HG03045 (cell line): Measurements from ENCODE around the gene CAMK2A.

Experiments
- ATAC-seq: cut with Tn5 transposase; IDR thresholded peaks from one replicate; pipeline ENCODE4 v1.9.1; 2021; ENCODE audit warnings: mild to moderate bottlenecking, moderate library complexity; ENCODE audit not compliant: unreplicated experiment

Gene CAMK2A

DNA sequence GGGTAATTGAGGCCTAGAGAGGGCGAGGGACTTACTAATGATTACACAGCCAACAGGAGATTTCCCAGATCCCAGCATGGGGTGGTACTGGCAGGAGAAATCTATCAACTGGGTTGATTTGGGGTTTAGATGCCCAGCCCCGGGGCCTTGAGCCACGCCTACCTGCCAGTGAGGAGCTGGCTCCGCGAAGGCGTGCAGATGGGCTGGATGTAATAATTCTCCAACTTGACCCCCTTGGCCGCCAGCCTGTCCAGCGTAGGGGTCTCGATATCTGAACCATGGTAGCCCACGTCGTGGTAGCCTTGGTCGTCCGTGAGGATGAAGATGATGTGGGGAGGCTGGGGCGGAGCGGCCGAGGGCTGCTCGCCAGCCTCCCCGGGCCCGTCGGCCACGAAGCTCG lies 12.3 kb upstream of the CAMK2A start:
- ATAC-seq = no peak

DNA sequence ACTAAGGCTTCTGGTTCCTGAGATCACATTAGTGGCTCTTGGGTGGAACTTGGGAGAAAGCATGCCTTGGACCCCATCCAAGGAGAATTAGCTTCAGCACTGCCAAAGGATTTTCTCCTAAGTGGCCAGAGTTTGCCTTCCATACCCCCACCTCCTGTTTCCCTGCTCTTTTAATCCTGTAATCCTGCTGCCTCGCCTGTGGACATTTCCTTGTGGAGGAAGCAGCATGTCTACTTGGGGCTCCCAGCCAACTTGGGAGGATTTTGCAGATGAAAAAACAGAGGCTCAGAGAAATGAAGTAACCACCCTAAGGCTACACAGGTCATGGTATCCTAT lies 11.6 kb upstream of the CAMK2A start:
- no peak for ATAC-seq

DNA sequence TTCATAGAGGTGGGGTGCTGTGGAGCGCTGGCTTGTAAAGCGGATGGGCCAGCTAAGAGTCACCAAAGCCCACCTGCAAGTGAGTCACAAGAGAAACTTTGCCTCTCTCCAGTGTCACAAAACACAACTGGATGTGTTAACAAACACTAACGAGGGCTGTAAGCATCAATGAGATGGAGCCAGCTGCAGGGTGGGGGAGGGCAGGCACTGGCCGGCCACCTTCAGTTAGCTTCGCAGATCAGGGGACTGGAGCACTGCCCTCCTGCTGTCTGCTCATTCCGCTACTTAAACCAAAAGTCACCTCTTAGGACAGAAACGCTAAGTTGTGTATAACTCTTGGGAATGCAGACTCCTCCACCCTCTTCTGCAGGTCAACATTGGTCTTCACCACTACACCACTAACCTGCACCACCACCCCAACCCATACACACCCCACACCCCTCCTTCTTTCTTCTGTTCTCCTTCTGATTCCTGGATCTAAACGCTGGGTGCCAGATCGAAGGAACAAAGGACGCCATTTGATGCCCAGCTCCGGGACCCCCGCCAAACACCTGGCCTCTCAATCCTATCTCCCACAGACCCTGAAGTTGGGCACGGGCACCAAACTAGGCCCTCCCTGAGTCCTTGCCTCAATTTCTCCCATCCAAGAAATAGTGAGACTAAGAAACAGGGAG lies 11.1 kb upstream of the CAMK2A start:
- ATAC-seq = no peak

DNA sequence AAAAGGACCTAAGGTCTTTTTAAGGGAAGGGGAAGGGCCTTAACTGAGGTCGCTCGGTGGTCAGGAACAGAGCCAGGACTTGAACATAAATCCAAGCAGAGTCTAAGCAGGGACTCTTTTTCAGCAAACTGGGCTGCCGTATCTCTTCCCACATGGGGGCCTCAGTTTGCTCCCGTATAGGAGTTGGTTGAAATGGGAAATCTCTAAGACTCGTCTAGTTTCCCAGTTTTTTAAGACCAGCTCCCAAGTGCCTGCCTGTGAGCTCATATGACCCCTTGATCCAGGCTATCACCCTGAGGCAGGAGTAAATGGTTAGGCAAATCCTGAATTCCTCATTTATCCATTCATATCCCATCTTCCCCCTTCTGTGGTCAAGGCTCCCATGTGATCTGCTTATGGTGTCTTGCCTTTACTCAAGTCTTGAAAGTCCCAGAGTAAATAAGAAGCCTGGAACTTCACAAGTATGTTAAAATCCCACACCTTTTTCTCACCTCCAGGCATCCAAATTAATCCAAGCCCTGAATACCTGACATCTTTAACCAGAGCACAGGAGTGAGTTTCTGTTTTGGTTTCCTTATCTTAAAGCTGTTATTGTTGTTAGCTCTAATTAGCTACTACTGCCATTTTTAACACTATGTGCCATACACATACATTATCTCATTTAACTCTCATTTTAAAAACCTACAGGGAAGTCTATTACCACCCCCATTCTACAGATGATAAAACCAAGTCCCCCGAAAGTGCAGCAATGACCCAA lies 10.2 kb upstream of the CAMK2A start:
- ATAC-seq = no peak

DNA sequence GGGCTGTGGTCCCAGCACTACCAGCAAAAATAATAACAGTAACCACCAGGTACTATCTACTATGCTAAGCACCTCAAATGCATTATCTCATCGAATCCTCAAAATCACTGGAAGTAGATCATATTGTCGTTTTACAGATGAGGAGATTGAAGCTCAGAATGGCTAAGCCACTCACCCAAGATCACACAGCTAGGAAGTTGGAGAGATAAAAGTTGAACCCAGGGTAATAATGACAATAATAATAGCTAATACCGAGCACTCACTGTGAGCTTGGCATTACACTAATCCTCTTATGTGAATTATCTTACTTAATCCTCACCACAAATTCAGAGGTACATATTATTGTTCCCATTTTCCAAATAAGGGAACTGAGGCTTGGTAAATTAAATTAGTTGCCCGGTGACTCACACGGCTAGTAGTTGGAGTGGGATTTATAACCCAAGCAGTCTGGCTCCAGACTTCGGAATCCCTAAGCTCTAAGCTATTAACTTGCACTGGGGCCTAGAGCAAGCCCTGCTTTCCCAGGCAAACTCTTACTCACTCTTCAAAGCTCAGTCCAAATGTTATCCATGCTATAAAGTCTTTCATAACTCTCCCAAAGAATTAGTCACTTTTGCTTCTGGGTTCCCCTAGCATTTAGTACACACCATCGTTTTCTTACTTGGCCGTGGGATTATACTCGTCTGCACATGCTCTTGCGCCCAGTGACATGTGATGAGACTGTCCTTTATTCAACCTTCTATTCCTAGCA lies 9.3 kb upstream of the CAMK2A start:
- no peak for ATAC-seq

DNA sequence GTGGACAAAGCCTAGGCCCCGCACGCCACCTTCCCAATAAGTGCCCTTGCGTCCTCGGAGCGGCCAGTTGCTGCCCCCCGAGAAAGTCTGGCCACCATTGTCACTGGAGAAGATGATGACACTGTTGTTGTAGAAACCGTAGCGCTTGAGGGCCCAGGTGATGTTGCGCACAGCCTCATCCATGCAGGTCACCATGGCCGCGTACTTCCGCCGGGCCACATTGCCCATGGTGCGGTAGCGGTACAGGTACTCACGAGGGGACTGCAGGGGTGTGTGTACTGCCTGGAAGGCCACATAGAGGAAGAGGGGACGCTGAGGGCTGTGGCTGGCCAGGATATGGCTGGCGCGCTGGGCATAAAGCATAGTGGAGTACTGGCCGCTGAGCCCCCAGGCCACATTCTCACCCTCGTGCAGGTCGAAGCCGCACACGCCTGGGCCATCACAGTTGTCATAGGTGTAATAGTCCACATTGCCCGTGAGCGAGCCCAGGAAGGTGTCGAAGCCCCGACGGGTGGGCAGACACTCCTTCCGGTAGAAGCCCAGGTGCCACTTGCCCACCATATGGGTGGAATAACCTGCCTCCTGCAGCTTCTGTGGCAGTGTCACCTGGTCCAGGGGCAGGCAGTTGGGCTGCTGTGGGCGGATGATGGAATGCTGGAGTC lies 8.5 kb upstream of the CAMK2A start:
- ATAC-seq = no peak

DNA sequence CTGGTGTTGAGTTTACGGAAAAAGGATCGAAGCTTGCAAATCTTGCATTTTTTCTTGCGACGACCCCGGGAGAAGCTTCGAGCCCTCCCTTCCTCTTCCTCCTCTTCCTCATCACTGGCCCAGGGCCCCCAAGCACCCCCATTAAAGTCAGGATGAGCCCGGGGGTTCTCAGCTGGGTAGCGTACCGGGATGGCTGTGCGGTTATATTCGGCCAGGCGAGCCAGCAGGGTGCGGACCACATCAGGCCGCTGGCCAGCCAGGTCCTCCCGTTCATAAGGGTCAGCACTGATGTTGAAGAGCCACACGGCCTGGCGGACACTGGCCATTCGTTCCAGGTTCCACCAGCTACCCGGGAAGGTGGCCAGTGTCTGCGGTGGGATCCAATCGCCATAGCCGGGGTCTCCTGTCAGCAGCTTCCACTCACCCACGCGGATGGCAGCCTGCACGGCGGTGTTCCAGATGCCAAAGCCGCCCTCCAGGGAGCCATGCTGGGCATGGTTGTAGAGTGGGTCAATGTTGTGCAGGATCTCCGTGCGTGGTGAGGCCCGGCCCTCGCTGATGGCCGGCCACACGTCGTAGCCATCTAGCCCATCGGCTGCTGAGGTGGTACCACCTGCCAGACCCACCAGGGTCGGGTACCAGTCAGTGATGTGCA lies 7.8 kb upstream of the CAMK2A start:
- ATAC-seq = no peak

DNA sequence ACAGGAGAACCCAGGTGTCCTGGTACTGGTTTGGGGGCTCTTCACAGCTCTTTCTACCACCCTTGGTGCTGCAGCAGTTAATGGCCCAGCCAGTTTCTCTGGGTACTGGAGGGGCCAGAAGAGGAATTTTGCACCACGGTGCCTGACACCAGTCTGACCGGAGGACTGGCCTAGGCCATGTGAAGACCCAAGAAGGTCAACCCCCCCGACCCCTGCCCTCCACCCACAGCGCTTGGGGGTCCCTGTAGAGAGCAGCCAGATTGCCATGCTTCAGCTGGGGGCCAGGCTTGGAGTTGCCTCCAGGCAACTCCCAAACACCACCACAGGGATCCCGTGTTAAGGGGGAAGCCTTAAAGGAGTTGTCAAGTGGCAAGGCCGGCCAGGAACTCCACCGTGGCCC lies 6.9 kb upstream of the CAMK2A start:
- ATAC-seq = no peak

DNA sequence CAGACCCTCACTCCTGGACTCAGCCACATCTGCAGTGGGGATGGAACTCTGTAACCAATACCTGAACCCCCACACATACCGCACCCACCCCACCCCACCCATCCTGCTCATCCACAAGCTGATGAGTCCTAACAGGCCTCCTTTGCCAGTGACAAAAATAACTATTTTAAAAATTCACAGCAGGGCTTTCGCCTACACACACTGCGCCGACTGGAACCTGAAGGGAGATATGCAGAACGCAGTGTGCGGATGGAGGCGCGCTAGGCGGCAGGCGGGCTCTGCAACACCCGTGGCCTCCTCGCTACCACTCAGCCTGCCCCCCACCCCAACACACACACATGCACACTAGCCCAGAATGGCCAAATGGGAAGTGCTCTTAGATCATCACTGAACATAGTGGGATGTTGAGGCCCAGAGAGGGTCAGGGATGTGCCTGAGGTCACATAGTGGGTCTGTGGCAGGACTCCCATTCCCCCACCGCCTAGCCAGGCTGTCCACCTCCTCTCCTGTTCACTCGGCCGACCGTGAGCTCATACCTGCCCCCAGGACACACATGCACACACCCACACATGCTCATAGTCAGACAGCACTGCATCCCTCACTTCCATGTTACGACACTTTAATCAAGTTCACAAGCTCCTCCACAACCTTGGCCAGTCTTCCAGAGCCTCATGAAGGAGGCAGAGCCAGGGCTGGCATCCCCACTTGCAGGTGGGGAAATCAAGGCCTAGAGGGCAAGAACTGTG lies 6.3 kb upstream of the CAMK2A start:
- no peak for ATAC-seq

DNA sequence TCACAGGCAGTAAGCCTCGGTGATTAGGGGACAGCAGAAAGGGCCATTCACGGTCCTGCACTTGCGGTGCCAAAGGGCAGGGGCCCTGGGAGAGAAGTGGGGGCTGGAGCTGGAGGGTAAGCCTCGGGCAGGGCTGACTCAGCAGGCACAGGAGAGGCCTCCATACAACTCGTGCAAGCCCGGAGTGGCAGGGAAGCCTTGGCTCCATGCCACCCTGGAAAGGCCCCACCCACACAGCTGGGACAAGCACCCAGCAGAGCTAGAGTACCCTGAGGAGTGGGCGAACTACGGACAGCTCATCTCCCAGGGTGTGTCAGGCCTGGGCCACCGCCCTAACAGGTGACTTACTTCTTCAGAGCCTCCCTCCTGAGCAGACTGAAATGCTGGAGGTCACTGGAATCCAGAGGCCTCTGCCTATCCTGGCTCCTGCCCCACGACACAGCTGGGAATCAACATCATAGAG lies 5.6 kb upstream of the CAMK2A start:
- no peak for ATAC-seq

DNA sequence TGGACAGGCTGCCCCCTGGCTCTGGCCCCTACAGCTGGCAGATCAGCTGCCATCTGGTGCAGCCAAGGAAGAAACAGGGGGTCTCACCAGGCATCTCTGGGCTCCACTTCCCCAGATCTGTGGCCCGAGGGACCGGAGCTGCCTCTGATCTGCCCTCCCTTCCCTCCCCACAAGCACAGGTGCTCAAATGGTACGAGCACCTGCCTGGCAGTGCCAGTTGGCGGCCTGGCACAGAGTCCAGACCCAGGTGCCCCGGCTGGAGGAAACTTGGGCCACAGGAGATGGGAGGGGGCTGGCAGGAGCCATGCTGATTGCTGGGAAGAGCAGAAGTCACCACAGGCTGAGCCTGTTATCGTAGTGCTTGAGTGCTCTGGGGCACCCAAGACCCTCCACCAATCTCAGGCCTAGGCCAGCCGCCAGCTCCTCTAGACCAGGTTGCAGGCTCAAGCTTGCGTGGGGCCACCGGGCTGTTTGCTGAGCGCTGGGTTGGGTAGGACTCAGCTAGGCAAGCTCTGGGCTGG lies 5.0 kb upstream of the CAMK2A start:
- ATAC-seq = no peak

DNA sequence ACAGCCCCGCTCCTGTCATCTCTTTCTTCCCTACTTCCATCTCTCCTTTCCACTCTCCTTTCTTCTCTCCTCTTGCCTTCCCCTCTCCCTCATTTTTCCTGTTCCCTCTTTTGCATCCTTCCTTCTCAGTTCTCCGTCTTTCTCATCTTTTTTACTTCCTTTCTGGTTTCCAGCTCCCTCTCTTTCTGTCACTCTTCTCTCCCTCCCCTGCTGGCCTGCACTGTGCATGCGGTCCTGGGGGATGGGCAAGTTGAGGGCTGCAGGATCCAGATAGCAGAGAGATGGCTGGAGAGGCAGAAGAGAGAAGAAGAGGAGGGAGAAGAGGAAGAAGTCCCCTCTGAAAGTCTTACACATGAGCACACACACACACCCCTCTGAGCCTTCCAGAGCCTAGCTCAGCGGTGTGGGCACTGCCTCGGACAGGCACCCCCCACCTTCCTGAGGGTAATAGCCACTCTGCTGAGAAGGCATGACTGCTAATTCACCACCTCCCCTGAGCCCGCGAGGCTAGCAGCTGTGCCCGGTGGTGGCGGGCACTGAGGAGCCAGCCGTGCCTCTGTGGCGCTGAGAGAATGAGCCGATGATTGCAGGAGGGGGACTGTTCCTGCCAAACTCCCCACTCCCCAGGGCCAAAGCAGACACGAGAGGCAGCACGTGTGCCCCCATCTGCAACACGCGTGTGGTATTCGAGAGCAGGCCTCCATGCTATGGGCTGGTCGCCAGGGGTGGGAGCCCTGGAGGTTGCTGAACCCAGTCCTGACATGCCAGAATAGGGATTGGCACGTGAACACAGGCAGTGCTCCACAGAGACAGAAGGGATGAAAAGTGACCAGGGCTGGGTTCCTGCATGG lies 3.7 kb upstream of the CAMK2A start:
- ATAC-seq = no peak

DNA sequence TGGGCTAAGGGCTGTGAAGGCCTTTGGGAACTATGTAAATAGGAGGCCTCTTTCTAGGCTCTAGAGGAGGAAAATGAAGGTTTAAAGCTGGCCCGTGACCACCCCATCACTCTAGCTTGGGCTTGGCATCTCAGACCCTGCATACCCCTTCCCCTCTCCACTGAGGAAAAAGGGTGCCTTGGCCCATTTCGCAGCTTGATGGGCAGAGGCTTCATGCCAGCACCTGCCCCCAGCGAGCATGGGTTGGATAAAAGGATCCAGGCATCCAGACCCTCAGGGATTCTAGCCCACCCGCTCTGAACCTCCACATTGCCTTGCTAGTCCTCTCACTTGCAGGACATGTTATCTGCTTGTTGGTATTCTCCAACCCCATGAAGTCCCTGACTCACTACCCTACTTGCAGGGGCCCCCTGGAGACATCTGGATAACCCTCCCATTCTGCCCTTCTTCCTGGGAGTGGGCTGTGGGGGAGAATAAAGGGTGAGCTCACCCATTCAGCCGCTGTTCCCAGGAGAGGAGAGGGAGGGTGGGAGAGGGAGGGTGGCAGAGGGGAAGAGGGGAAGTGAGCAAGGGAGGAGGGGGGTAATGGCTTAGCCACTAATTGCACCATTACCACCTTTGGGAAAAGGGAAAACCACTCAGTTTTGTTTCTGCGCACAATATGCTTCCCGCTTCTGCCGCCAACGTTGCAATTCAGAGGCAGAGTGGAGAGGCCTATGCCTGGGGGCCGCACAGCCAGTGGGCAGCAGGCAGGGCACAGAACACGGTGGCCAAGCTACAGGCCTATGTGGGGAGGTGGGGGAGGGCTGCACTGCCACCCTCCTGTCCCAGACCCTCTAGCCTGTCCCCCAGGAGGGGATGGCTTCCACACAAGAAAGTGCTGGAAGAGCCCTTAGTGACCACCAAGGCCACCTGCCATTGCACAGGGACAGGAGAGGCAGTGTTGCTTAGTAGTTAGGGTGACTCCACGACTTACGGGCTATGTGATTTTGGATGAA lies 2.1 kb upstream of the CAMK2A start:
- no peak for ATAC-seq

DNA sequence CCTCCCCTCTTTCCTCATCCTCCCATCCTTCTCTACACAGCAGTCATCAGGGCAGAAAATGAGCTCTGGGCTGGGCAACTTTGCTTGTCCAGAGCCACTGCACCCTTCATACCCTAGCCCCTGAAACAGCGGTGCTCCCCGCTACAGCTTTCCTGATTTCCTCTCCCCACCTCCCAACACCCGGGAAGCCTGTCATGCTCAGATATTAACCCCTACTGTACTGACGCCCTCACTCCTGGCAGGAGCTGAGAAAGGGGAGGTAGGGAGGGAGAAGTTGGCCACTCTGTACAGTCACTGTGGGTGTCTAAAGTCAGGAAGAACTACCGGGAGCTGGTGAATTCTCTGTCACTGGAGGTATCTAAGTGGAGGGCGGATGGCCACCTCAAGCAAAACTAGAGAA lies 782 bp downstream of the CAMK2A start:
- ATAC-seq = no peak

DNA sequence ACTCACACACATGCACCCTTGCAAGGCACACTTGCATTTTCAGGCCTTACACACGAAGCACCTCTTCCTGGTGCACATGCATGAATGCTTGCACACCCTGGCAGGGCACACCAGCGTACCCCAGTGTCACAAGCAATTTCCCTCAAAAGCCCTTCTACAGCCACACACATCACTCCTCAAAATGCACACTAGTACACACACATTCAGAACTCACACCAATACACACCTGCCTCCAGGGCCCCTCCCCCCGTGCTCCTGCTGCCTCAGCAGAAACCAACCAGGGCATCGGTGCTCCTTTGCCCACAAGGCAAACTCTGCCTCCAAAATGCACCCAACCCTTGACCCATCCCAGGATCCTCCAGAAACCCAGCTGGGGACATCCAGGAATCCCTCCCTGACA lies 1.2 kb downstream of the CAMK2A start:
- ATAC-seq = no peak

DNA sequence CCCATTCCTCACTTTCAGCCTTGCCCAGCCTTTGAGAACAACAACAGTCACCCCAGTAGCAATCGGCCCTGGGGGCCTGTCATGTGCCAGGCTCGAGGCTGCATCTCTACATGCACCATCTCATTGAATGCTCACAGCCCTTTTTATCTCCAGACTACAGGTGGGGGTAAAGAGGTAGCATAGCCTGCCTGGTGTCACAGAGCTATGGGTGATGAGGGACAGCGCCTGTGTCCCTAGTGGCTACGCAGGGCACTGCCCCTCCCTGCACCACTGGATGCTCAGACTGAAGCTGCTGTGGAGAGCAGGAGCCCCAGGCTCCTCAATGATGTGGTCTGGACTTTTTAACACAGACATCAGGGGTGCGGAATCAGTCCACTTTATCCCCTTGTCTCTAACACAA lies 2.8 kb downstream of the CAMK2A start:
- ATAC-seq = no peak

DNA sequence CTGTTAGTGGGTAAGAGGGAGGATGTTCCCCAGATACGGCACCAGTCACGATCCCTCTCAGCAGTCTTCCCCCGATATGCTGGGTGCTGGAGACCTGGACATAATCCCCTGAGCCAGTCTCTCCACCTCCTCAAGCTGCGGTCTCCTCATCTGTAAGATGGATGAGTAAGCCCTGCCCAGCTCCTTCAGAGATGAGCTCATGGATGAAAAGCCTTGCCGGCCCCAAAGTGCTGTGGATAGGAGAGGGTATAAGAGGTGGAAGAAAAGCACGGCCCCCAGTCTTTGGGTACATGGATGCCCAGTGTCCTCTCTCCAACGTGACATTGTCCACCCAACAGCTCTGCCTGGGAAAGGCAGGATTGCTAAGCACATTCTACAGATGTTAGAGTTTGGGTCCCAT lies 4.5 kb downstream of the CAMK2A start:
- no peak for ATAC-seq

DNA sequence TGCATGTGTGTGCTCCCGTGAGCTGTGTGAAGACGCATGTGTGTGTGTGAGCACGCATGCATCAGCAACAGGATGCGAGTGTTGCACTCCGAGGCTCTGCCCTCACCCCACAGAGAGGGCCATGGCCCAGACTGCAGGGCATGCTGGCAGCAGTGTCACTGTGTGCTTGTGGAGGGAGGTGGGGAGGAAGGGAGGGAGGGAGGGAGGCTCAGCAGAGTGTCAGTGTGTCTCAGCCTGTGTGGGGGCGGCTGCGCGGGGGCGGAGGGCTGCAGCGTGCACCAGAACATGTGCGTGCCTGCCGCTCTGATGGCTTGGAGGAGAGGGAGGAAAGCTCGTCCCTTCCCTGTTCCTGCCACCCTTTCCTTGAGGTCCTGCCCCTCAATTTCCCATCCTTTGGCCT lies 5.3 kb downstream of the CAMK2A start:
- ATAC-seq = no peak
